Measurements from ENCODE around the gene PRODH2. TPM values are rescaled to one million over a fixed set of nuclear protein-coding genes. Genes with fewer than 3 reads are reported as not detected.
A peak's percentile ranks its signal among the peaks of the same experiment; 100 is the strongest.

Gene PRODH2
- total and polyA plus RNA-seq, 4 donors, result 56.4 to 156 (median 114) TPM

GRCh38 chr19:35816262-35816661, 3.6 kb upstream of the PRODH2 start:
- no peaks in the 10 kb centered on the region for H3K27me3 ChIP-seq (ENCODE audit: control insufficient read depth in 4 of 4, insufficient read depth in 4 of 4, low read length in 3 of 4)
- 56% methylated on average over 6 of the region's 6 CpGs for WGBS

GRCh38 chr19:35813043-35813890, 622 bp upstream of the PRODH2 start:
- Histone ChIP-seq H3K4me1 (ENCODE audit: control insufficient read depth in 4 of 4, insufficient read depth in 4 of 4, low read length in 3 of 4) (peaks cover 0 to 27% (median 18%) of the 10 kb centered on the region in 4 donors), H3K27me3 (ENCODE audit: control insufficient read depth in 4 of 4, insufficient read depth in 4 of 4, low read length in 3 of 4) (no peaks in the 10 kb centered on the region), H3K9me3 (ENCODE audit: control insufficient read depth in 4 of 4, low read length in 3 of 4) (no peaks in the 10 kb centered on the region), H3K9ac (ENCODE audit: low read depth in 1 of 2, low read length in 2 of 2) (no peak overlapping the region), H3K4me3 (ENCODE audit: low read depth in 1 of 3, low read length in 3 of 3) (peak overlapping the region in 2 of 3 donors; percentile 66 to 95), H3K36me3 (ENCODE audit: control insufficient read depth in 4 of 4, insufficient read depth in 3 of 4, low read depth in 1 of 4, low read length in 3 of 4) (peaks cover 0 to under 1% (median 0%) of the 10 kb centered on the region in 4 donors), H3K27ac (ENCODE audit: low read depth in 1 of 2, low read length in 2 of 2) (peak overlapping the region; percentile 75 to 78)
- TF ChIP-seq RAD21 (IDR thresholded peaks at IDR 0.05), result peak in 1 of 2 donors; percentile 3
- TF ChIP-seq ZBTB33 (IDR thresholded peaks at IDR 0.05), result no peak
- TF ChIP-seq HNF4A (conservative IDR thresholded peaks at IDR 0.05), result peak in 1 of 2 donors; percentile 51
- TF ChIP-seq FOXA2 (IDR thresholded peaks at IDR 0.05), result no peak
- peak; percentile 18 for TF ChIP-seq SP1 (IDR thresholded peaks at IDR 0.05)
- peak; percentile 4 for TF ChIP-seq HNF4G (IDR thresholded peaks at IDR 0.05)
- TF ChIP-seq GABPA (IDR thresholded peaks at IDR 0.05 in 1 of 2, conservative IDR thresholded peaks at IDR 0.05 in 1 of 2), result peak in 1 of 2 donors; percentile 0
- TF ChIP-seq YY1 (IDR thresholded peaks at IDR 0.05), result no peak
- TF ChIP-seq RXRA (IDR thresholded peaks at IDR 0.05), result peak in 1 of 2 donors; percentile 7
- no peak for TF ChIP-seq TAF1 (conservative IDR thresholded peaks at IDR 0.05)
- no peak for DNase-seq (ENCODE audit: low spot score)
- WGBS, result 41% methylated on average over 11 of the region's 11 CpGs

More at GRCh38 chr19:35816262-35816661, 3.6 kb upstream of the PRODH2 start:
- no peak overlapping the region for H3K9ac ChIP-seq (ENCODE audit: low read depth in 1 of 2, low read length in 2 of 2)
- H3K9me3 ChIP-seq (ENCODE audit: control insufficient read depth in 4 of 4, low read length in 3 of 4), result no peaks in the 10 kb centered on the region
- no peaks in the 10 kb centered on the region for H3K36me3 ChIP-seq (ENCODE audit: control insufficient read depth in 4 of 4, insufficient read depth in 3 of 4, low read depth in 1 of 4, low read length in 3 of 4)
- H3K27ac ChIP-seq (ENCODE audit: low read depth in 1 of 2, low read length in 2 of 2), result no peak overlapping the region
- H3K4me3 ChIP-seq (ENCODE audit: low read depth in 1 of 3, low read length in 3 of 3), result no peak overlapping the region
- DNase-seq (ENCODE audit: low spot score), result no peak
- peaks cover 0 to 26% (median 19%) of the 10 kb centered on the region in 4 donors for H3K4me1 ChIP-seq (ENCODE audit: control insufficient read depth in 4 of 4, insufficient read depth in 4 of 4, low read length in 3 of 4)
- TF ChIP-seq REST (IDR thresholded peaks at IDR 0.05) (no peak), RAD21 (IDR thresholded peaks at IDR 0.05) (no peak), MAX (IDR thresholded peaks at IDR 0.05) (no peak), HNF4A (conservative IDR thresholded peaks at IDR 0.05) (no peak), JUND (IDR thresholded peaks at IDR 0.05) (no peak), ZBTB33 (IDR thresholded peaks at IDR 0.05) (no peak), FOXA1 (IDR thresholded peaks at IDR 0.05) (no peak)
